ENCODE results near the gene DAND5.
A peak's percentile ranks its signal among the peaks of the same experiment; 100 is the strongest.

Gene DAND5

GRCh38 chr19:12993562-12993961, 24.2 kb downstream of the DAND5 start:
- 84% methylated on average over 7 of the region's 7 CpGs for WGBS, 2 experiments
- H3K4me3 ChIP-seq (ENCODE audit: insufficient read depth, low read depth, low read length) = no peak overlapping the region
- H3K36me3 ChIP-seq (ENCODE audit: control insufficient read depth, insufficient read depth, low read length) = no peaks in the 10 kb centered on the region
- H3K4me1 ChIP-seq (ENCODE audit: control insufficient read depth, insufficient read depth, low read length) = no peaks in the 10 kb centered on the region
- no peaks in the 10 kb centered on the region for H3K9me3 ChIP-seq (ENCODE audit: control insufficient read depth, low read length)
- no peak overlapping the region for H3K27ac ChIP-seq (ENCODE audit: insufficient read depth, low read depth, low read length, poor library complexity, severe bottlenecking)
- peaks cover 94% of the 10 kb centered on the region for H3K27me3 ChIP-seq (ENCODE audit: control insufficient read depth, insufficient read depth, low read length, poor library complexity, severe bottlenecking)

GRCh38 chr19:12994701-12995595, 25.6 kb downstream of the DAND5 start, which contains the start of gene NFIX:
TSS of gene NFIX (plus strand) at chr19:12995475. CDS start at chr19:12995838, 363 bp downstream.
- no peaks in the 10 kb centered on the region for H3K4me1 ChIP-seq (ENCODE audit: control insufficient read depth, insufficient read depth, low read length)
- 15 to 16% methylated on average over 83 to 84 of the region's 84 CpGs for WGBS, 2 experiments
- no peaks in the 10 kb centered on the region for H3K9me3 ChIP-seq (ENCODE audit: control insufficient read depth, low read length)
- H3K36me3 ChIP-seq (ENCODE audit: control insufficient read depth, insufficient read depth, low read length) = no peaks in the 10 kb centered on the region
- H3K27me3 ChIP-seq (ENCODE audit: control insufficient read depth, insufficient read depth, low read length, poor library complexity, severe bottlenecking) = peaks cover 95% of the 10 kb centered on the region
- peak within 1 kb of the TSS; percentile 5 for H3K4me3 ChIP-seq (ENCODE audit: insufficient read depth, low read depth, low read length)
- H3K27ac ChIP-seq (ENCODE audit: insufficient read depth, low read depth, low read length, poor library complexity, severe bottlenecking) = no peak within 1 kb of the TSS

GRCh38 chr19:12995596-12996405, 26.4 kb downstream of the DAND5 start:
- Histone ChIP-seq H3K4me3 (ENCODE audit: insufficient read depth, low read depth, low read length) (no peak overlapping the region), H3K27me3 (ENCODE audit: control insufficient read depth, insufficient read depth, low read length, poor library complexity, severe bottlenecking) (peaks cover 95% of the 10 kb centered on the region), H3K36me3 (ENCODE audit: control insufficient read depth, insufficient read depth, low read length) (no peaks in the 10 kb centered on the region), H3K9me3 (ENCODE audit: control insufficient read depth, low read length) (no peaks in the 10 kb centered on the region), H3K27ac (ENCODE audit: insufficient read depth, low read depth, low read length, poor library complexity, severe bottlenecking) (no peak overlapping the region), H3K4me1 (ENCODE audit: control insufficient read depth, insufficient read depth, low read length) (no peaks in the 10 kb centered on the region)
- 2% methylated on average over 129 of the region's 129 CpGs for WGBS, 2 experiments

- H3K36me3 ChIP-seq (ENCODE audit: control insufficient read depth, insufficient read depth, low read length) = no peaks in the 10 kb centered on the region
- no peaks in the 10 kb centered on the region for H3K4me1 ChIP-seq (ENCODE audit: control insufficient read depth, insufficient read depth, low read length)
- H3K27ac ChIP-seq (ENCODE audit: insufficient read depth, low read depth, low read length, poor library complexity, severe bottlenecking) = no peak overlapping the region
- H3K9me3 ChIP-seq (ENCODE audit: control insufficient read depth, low read length) = no peaks in the 10 kb centered on the region
- H3K4me3 ChIP-seq (ENCODE audit: insufficient read depth, low read depth, low read length) = no peak overlapping the region
- 7% methylated on average over 52 of the region's 52 CpGs for WGBS, 2 experiments
- peaks cover 95% of the 10 kb centered on the region for H3K27me3 ChIP-seq (ENCODE audit: control insufficient read depth, insufficient read depth, low read length, poor library complexity, severe bottlenecking)
These were observed 27.2 kb downstream of the DAND5 start for GRCh38 chr19:12996406-12997094.

GRCh38 chr19:12997179-12997966, 28.0 kb downstream of the DAND5 start:
- H3K4me1 ChIP-seq (ENCODE audit: control insufficient read depth, insufficient read depth, low read length) = no peaks in the 10 kb centered on the region
- 92 to 93% methylated on average over 25 of the region's 25 CpGs for WGBS, 2 experiments
- no peak overlapping the region for H3K4me3 ChIP-seq (ENCODE audit: insufficient read depth, low read depth, low read length)
- H3K27ac ChIP-seq (ENCODE audit: insufficient read depth, low read depth, low read length, poor library complexity, severe bottlenecking) = no peak overlapping the region
- H3K27me3 ChIP-seq (ENCODE audit: control insufficient read depth, insufficient read depth, low read length, poor library complexity, severe bottlenecking) = peaks cover 95% of the 10 kb centered on the region
- H3K36me3 ChIP-seq (ENCODE audit: control insufficient read depth, insufficient read depth, low read length) = no peaks in the 10 kb centered on the region
- H3K9me3 ChIP-seq (ENCODE audit: control insufficient read depth, low read length) = no peaks in the 10 kb centered on the region

GRCh38 chr19:12997967-12998940, 28.9 kb downstream of the DAND5 start:
- Histone ChIP-seq H3K4me3 (ENCODE audit: insufficient read depth, low read depth, low read length) (no peak overlapping the region), H3K27me3 (ENCODE audit: control insufficient read depth, insufficient read depth, low read length, poor library complexity, severe bottlenecking) (peaks cover 95% of the 10 kb centered on the region), H3K4me1 (ENCODE audit: control insufficient read depth, insufficient read depth, low read length) (no peaks in the 10 kb centered on the region), H3K27ac (ENCODE audit: insufficient read depth, low read depth, low read length, poor library complexity, severe bottlenecking) (no peak overlapping the region), H3K36me3 (ENCODE audit: control insufficient read depth, insufficient read depth, low read length) (no peaks in the 10 kb centered on the region), H3K9me3 (ENCODE audit: control insufficient read depth, low read length) (no peaks in the 10 kb centered on the region)
- WGBS, 2 experiments = 75 to 82% methylated on average over 32 of the region's 32 CpGs

- no peak overlapping the region for H3K4me3 ChIP-seq (ENCODE audit: insufficient read depth, low read depth, low read length)
- no peaks in the 10 kb centered on the region for H3K9me3 ChIP-seq (ENCODE audit: control insufficient read depth, low read length)
- WGBS, 2 experiments = 89% methylated on average over 19 of the region's 19 CpGs
These were observed 31.8 kb downstream of the DAND5 start for GRCh38 chr19:13001166-13001501.

GRCh38 chr19:13001502-13002165, 32.3 kb downstream of the DAND5 start:
- no peak overlapping the region for H3K4me3 ChIP-seq (ENCODE audit: insufficient read depth, low read depth, low read length)
- H3K4me1 ChIP-seq (ENCODE audit: control insufficient read depth, insufficient read depth, low read length) = no peaks in the 10 kb centered on the region
- peaks cover 100% of the 10 kb centered on the region for H3K27me3 ChIP-seq (ENCODE audit: control insufficient read depth, insufficient read depth, low read length, poor library complexity, severe bottlenecking)

More at GRCh38 chr19:13001166-13001501, 31.8 kb downstream of the DAND5 start:
- H3K36me3 ChIP-seq (ENCODE audit: control insufficient read depth, insufficient read depth, low read length) = no peaks in the 10 kb centered on the region
- H3K4me1 ChIP-seq (ENCODE audit: control insufficient read depth, insufficient read depth, low read length) = no peaks in the 10 kb centered on the region
- H3K27ac ChIP-seq (ENCODE audit: insufficient read depth, low read depth, low read length, poor library complexity, severe bottlenecking) = no peak overlapping the region
- H3K27me3 ChIP-seq (ENCODE audit: control insufficient read depth, insufficient read depth, low read length, poor library complexity, severe bottlenecking) = peaks cover 100% of the 10 kb centered on the region

More at GRCh38 chr19:13001502-13002165, 32.3 kb downstream of the DAND5 start:
- no peaks in the 10 kb centered on the region for H3K9me3 ChIP-seq (ENCODE audit: control insufficient read depth, low read length)
- WGBS, 2 experiments = 86 to 87% methylated on average over 41 of the region's 41 CpGs
- no peaks in the 10 kb centered on the region for H3K36me3 ChIP-seq (ENCODE audit: control insufficient read depth, insufficient read depth, low read length)
- H3K27ac ChIP-seq (ENCODE audit: insufficient read depth, low read depth, low read length, poor library complexity, severe bottlenecking) = no peak overlapping the region

Measured in ectodermal cell (in vitro differentiated cells).